ENCODE data around the gene TAF6. TPM values are rescaled to one million over a fixed set of nuclear protein-coding genes. Genes with fewer than 3 reads are reported as not detected.

The TAF6 gene
- total RNA-seq, 4 donors from 2014 or later = 31.7 to 59.3 (median 48.9) TPM

DNA sequence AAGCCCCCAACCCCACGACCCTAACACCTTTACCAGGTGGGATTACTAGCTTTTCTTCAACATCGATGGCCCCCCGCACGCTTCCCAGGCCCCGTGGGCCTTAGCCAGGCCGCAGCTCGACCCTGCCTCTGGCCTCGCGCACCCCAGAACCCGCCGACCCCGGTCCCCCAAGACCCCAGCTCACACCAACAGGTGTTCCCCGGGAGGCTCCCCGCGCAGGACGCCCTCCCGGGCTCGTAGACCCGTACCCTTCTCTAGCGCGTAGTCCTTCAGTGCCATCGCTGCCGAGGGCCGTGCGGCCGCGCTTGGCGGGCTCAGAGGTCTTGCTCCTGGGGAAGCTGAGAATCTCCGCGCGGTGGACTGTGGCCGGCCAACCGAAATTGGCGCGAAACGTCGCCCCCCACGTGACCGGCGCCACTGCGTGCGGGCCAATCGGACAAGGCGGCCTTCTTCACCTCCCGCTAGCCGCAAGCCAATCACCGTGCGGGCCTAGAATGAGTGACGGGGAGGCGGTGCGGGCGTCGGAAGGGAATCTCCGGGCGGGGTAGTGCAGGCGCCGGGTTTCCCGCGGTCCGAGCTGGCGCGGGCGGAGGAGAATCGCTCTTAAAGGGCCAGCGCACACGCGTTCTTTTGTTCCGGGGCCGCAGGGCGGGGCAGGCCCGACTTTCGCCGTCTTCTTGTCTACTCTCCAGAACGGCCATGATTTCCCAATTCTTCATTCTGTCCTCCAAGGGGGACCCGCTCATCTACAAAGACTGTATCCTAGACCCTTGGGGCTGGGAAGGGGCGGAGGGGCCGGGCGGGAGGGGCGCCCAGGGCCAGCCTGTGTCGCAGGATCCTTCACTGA, 17.9 kb downstream of the TAF6 start, which contains the start of the genes AP4M1 and MCM7:
TSS of gene AP4M1 (plus strand) at position 628 of the 847 bp plus-strand sequence. CDS start at position 700, 72 bp downstream.
TSS of gene MCM7 (minus strand) at position 382 of the 847 bp plus-strand sequence. CDS start at position 279, 103 bp downstream.
- WGBS = under 1% methylated on average over 39 of the region's 80 CpGs
- peaks cover 60% of the 10 kb centered on the region for H3K36me3 ChIP-seq
- H3K9me3 ChIP-seq = no peaks in the 10 kb centered on the region
- peak; percentile 100 for DNase-seq (ENCODE audit: low spot score in 2 of 2)
- peak within 1 kb of the TSS; percentile 81 for H3K4me3 ChIP-seq
- no peaks in the 10 kb centered on the region for H3K27me3 ChIP-seq
- peaks cover 24% of the 10 kb centered on the region for H3K4me1 ChIP-seq
- TF ChIP-seq POLR2A (IDR thresholded peaks at IDR 0.05) (no peak), POLR2AphosphoS5 (IDR thresholded peaks at IDR 0.05) (peak in 2 of 3 donors; percentile 13 to 79)
- peak within 1 kb of the TSS; percentile 92 for H3K27ac ChIP-seq

- DNase-seq (ENCODE audit: low spot score in 2 of 2) = peak; percentile 96
- Histone ChIP-seq H3K27ac (peak overlapping the region; percentile 92), H3K9me3 (no peaks in the 10 kb centered on the region), H3K4me3 (peak overlapping the region; percentile 81), H3K27me3 (no peaks in the 10 kb centered on the region), H3K36me3 (peaks cover 60% of the 10 kb centered on the region), H3K4me1 (peaks cover 24% of the 10 kb centered on the region)
- no peak for TF ChIP-seq CTCF (IDR thresholded peaks at IDR 0.05)
- no peak for TF ChIP-seq POLR2A (IDR thresholded peaks at IDR 0.05)
- TF ChIP-seq EP300 (IDR thresholded peaks at IDR 0.05) = no peak
- TF ChIP-seq POLR2AphosphoS5 (IDR thresholded peaks at IDR 0.05) = peak; percentile 54 to 99 (median 98)
- under 1% methylated on average over 40 of the region's 61 CpGs for WGBS
Measured at GRCh38 chr7:100100420-100101015, 18.6 kb downstream of the TAF6 start.

DNA sequence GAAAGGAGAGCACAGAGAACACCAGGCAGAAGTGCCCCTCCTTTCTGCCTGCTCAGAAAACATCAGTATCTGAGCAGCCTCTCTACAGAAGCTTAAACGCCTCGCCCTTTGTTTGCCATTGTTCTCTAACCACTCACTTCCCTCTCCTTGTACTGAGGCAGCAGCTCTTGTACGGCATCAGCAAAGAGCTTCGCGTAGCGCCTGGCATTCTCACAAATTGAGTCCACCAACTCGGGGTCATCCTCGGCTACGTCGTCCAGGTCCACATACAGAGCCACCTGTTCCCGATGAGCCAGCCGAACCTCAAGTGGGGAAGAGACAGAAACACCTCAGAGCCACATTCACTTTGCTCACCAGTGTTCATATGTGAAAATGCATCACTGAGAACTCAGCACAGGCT, 19.7 kb downstream of the TAF6 start:
- Histone ChIP-seq H3K9me3 (no peaks in the 10 kb centered on the region), H3K4me1 (peaks cover 24% of the 10 kb centered on the region), H3K36me3 (peaks cover 61% of the 10 kb centered on the region), H3K4me3 (peak overlapping the region; percentile 81), H3K27me3 (no peaks in the 10 kb centered on the region), H3K27ac (peak overlapping the region; percentile 92)
- whole genome bisulfite sequencing = 69% methylated on average over 12 of the region's 12 CpGs
- TF ChIP-seq POLR2AphosphoS5 (IDR thresholded peaks at IDR 0.05) (no peak), CTCF (IDR thresholded peaks at IDR 0.05) (no peak), POLR2A (IDR thresholded peaks at IDR 0.05) (no peak), EP300 (IDR thresholded peaks at IDR 0.05) (no peak)
- DNase-seq (ENCODE audit: low spot score in 2 of 2) = no peak

DNA sequence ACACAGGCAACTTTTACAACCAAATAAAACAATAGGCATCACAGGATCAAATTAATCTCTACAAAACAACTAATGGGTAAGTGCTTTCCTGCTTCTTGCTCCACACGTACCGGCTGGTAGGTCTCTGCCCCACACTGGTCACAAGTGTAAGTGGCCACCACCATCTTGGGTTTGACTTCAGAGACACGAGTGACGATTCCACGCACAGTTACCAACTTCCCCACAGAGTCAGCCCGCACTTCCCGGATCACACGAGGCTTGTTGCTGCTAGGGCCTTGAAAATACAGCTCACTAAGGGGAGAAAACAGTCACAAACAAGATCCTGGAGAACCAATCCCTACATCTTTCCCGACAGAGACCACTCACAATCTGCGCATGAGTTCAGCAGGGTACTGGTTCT, 20.2 kb downstream of the TAF6 start:
- DNase-seq (ENCODE audit: low spot score in 2 of 2) = no peak
- no peak overlapping the region for H3K27ac ChIP-seq
- WGBS = 87% methylated on average over 10 of the region's 10 CpGs
- no peak for TF ChIP-seq EP300 (IDR thresholded peaks at IDR 0.05)
- TF ChIP-seq POLR2AphosphoS5 (IDR thresholded peaks at IDR 0.05) = no peak
- TF ChIP-seq CTCF (IDR thresholded peaks at IDR 0.05) = no peak
- TF ChIP-seq POLR2A (IDR thresholded peaks at IDR 0.05) = no peak
- no peaks in the 10 kb centered on the region for H3K27me3 ChIP-seq
- no peaks in the 10 kb centered on the region for H3K9me3 ChIP-seq
- H3K4me1 ChIP-seq = peaks cover 25% of the 10 kb centered on the region
- no peak overlapping the region for H3K4me3 ChIP-seq
- peaks cover 62% of the 10 kb centered on the region for H3K36me3 ChIP-seq

- DNase-seq (ENCODE audit: low spot score in 2 of 2) = no peak
- H3K27me3 ChIP-seq = no peaks in the 10 kb centered on the region
- 90% methylated on average over 17 of the region's 17 CpGs for WGBS
- H3K27ac ChIP-seq = no peak overlapping the region
- TF ChIP-seq POLR2A (IDR thresholded peaks at IDR 0.05) (no peak), EP300 (IDR thresholded peaks at IDR 0.05) (no peak), CTCF (IDR thresholded peaks at IDR 0.05) (no peak), POLR2AphosphoS5 (IDR thresholded peaks at IDR 0.05) (no peak)
- no peaks in the 10 kb centered on the region for H3K9me3 ChIP-seq
- no peak overlapping the region for H3K4me3 ChIP-seq
- peaks cover 85% of the 10 kb centered on the region for H3K36me3 ChIP-seq
- H3K4me1 ChIP-seq = peaks cover 19% of the 10 kb centered on the region
Measured at GRCh38 chr7:100095704-100096103, 23.5 kb downstream of the TAF6 start.
